Measurements from ENCODE around the gene VSTM2L.

VSTM2L gene

DNA sequence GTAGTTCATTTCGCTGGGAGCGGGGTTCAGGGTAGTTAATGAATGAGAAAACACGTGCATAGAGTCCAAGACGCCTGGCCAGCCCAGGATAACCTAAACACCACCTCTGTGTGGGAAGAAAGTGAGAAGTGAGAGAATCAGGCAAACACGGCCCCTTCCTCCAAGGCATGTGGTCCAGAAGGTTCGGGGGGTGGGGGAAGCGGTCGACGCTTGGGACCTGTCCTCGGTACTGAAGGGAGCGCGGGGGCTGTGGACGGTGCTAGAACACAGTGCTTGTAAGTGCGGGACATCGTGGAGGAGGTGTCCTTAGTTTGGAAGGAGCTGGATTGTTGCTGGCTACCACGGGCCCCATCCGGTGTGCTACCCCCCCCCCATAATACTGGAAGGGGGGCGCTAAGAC is 1.7 kb upstream of the VSTM2L start:
- Histone ChIP-seq H2BK12ac (ENCODE audit: low read length) (no peak overlapping the region), H4K91ac (ENCODE audit: low read depth, low read length) (no peak overlapping the region), H3K4me1 (ENCODE audit: control insufficient read depth in 1 of 2, insufficient read depth in 2 of 2, low read length in 2 of 2) (peaks cover 2 to 6% of the 10 kb centered on the region in 2 experiments), H4K12ac (ENCODE audit: low read depth, low read length) (no peak overlapping the region), H3K9me3 (ENCODE audit: insufficient read depth, low read depth, low read length) (no peaks in the 10 kb centered on the region), H3K79me2 (ENCODE audit: control insufficient read depth, insufficient read depth, low read length, poor library complexity) (no peaks in the 10 kb centered on the region), H3K23ac (ENCODE audit: low read length) (no peak overlapping the region), H3K27ac (ENCODE audit: low read depth, low read length) (no peak overlapping the region), H3K36me3 (ENCODE audit: control insufficient read depth in 1 of 2, insufficient read depth in 2 of 2, low read length in 2 of 2) (no peaks in the 10 kb centered on the region), H3K18ac (ENCODE audit: low read length) (no peak overlapping the region), H3K4ac (ENCODE audit: low read depth, low read length) (no peak overlapping the region), H3K79me1 (ENCODE audit: low read length) (no peaks in the 10 kb centered on the region), H3K9ac (ENCODE audit: low read length) (no peak overlapping the region), H3K27me3 (ENCODE audit: insufficient read depth, low read length) (peaks cover 7% of the 10 kb centered on the region), H3K4me3 (ENCODE audit: low read depth, low read length) (no peak overlapping the region), H4K8ac (ENCODE audit: low read depth, low read length) (no peak overlapping the region), H2BK120ac (ENCODE audit: insufficient read depth, low read length, poor library complexity) (no peak overlapping the region), H3K4me2 (ENCODE audit: low read length) (no peak overlapping the region), H2BK5ac (ENCODE audit: low read depth, low read length, poor library complexity) (no peak overlapping the region), H3K14ac (ENCODE audit: low read length) (no peak overlapping the region), H2AK5ac (ENCODE audit: low read length) (no peak overlapping the region), H2AFZ (ENCODE audit: insufficient read depth, low read length, poor library complexity) (no peak overlapping the region)
- WGBS (ENCODE audit: extremely low coverage, insufficient coverage, insufficient read length), result no CpG with 5 or more reads among the region's 18 CpGs
- no peak for DNase-seq

DNA sequence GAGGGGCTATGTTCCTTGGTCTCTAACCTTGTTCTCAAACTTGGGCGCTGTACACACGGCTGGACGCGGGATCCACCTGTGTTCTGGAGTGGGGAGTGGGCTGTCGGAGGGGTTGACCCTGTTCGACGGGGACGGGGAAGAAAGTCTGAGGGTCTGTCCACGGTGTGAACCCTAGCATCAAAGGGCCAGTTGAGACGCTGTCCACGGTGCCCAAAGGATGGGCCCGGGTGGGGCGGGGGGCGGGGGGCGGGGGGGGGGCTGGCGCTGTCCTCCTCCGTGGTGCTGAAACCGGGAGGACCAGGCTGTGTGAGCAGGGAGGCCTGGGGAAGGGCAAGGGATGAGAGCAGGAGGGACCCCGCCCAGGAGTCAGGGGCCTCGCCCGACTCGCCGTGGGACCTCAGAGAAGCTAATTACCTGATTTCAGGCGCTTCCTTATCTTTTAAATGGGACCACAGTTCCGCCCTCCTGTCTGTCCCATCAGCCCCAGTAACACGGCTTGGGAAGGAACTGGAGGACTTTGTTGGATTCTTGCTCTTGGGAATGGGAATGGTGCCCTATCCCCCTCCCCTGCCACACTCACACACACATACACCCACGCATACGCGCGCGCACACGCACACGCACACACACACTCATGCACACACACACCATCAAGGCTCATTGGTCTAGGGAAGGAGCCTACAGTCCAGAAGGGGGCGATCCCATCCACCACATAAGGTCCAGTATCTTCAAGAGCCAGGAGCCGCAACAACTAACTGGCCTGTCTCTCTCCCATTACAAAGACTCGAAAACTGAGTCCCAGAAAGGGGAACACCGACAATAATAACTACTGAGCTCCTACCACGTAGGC is 1.0 kb upstream of the VSTM2L start:
- Histone ChIP-seq H2AK5ac (ENCODE audit: low read length) (no peak overlapping the region), H3K4ac (ENCODE audit: low read depth, low read length) (no peak overlapping the region), H2BK120ac (ENCODE audit: insufficient read depth, low read length, poor library complexity) (no peak overlapping the region), H2AFZ (ENCODE audit: insufficient read depth, low read length, poor library complexity) (no peak overlapping the region), H3K4me2 (ENCODE audit: low read length) (no peak overlapping the region), H3K27ac (ENCODE audit: low read depth, low read length) (no peak overlapping the region), H4K12ac (ENCODE audit: low read depth, low read length) (no peak overlapping the region), H3K14ac (ENCODE audit: low read length) (no peak overlapping the region), H4K91ac (ENCODE audit: low read depth, low read length) (no peak overlapping the region), H2BK12ac (ENCODE audit: low read length) (no peak overlapping the region), H3K18ac (ENCODE audit: low read length) (no peak overlapping the region), H3K27me3 (ENCODE audit: insufficient read depth, low read length) (peaks cover 7% of the 10 kb centered on the region), H3K9me3 (ENCODE audit: insufficient read depth, low read depth, low read length) (no peaks in the 10 kb centered on the region), H3K79me2 (ENCODE audit: control insufficient read depth, insufficient read depth, low read length, poor library complexity) (no peaks in the 10 kb centered on the region), H3K36me3 (ENCODE audit: control insufficient read depth in 1 of 2, insufficient read depth in 2 of 2, low read length in 2 of 2) (no peaks in the 10 kb centered on the region), H3K79me1 (ENCODE audit: low read length) (no peaks in the 10 kb centered on the region), H4K8ac (ENCODE audit: low read depth, low read length) (no peak overlapping the region), H2BK5ac (ENCODE audit: low read depth, low read length, poor library complexity) (no peak overlapping the region), H3K23ac (ENCODE audit: low read length) (no peak overlapping the region), H3K9ac (ENCODE audit: low read length) (no peak overlapping the region), H3K4me1 (ENCODE audit: control insufficient read depth in 1 of 2, insufficient read depth in 2 of 2, low read length in 2 of 2) (peaks cover 2 to 6% of the 10 kb centered on the region in 2 experiments), H3K4me3 (ENCODE audit: low read depth, low read length) (no peak overlapping the region)
- WGBS (ENCODE audit: extremely low coverage, insufficient coverage, insufficient read length), result no CpG with 5 or more reads among the region's 38 CpGs
- peak; percentile 63 to 75 for DNase-seq

DNA sequence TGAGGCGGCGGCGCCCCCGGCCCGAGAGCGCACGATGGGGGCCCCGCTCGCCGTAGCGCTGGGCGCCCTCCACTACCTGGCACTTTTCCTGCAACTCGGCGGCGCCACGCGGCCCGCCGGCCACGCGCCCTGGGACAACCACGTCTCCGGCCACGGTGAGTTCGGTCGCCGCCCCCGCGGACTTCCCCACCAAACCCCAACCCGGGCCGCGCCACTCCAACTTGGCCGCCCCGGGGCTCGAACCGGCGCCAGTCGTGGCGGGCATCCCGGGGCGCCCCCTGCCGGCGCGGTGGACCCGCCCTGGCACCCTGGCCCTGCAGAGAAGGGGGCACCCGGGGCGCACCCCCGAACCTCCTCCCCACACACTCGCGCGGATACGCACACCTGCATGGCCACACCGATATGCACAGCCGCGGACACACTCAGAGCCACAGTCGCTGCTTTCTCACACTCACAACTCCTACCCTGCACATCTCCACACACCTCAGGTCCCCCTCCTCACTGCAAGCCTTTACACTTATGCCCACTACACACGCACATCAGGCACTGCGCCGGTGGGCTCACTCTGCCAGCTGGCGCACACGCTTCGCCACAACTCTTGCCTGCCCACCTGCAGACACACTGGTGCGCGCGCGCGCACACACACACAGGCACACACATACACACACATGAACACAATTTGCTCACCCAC is 535 bp downstream of the VSTM2L start:
- Histone ChIP-seq H3K79me2 (ENCODE audit: control insufficient read depth, insufficient read depth, low read length, poor library complexity) (no peaks in the 10 kb centered on the region), H3K27me3 (ENCODE audit: insufficient read depth, low read length) (peaks cover 7% of the 10 kb centered on the region), H2BK5ac (ENCODE audit: low read depth, low read length, poor library complexity) (no peak overlapping the region), H3K27ac (ENCODE audit: low read depth, low read length) (no peak overlapping the region), H4K8ac (ENCODE audit: low read depth, low read length) (no peak overlapping the region), H3K4me2 (ENCODE audit: low read length) (peak overlapping the region; percentile 71), H3K9me3 (ENCODE audit: insufficient read depth, low read depth, low read length) (no peaks in the 10 kb centered on the region), H3K23ac (ENCODE audit: low read length) (no peak overlapping the region), H2BK120ac (ENCODE audit: insufficient read depth, low read length, poor library complexity) (no peak overlapping the region), H3K79me1 (ENCODE audit: low read length) (no peaks in the 10 kb centered on the region), H3K36me3 (ENCODE audit: control insufficient read depth in 1 of 2, insufficient read depth in 2 of 2, low read length in 2 of 2) (no peaks in the 10 kb centered on the region), H3K9ac (ENCODE audit: low read length) (no peak overlapping the region), H3K4me1 (ENCODE audit: control insufficient read depth in 1 of 2, insufficient read depth in 2 of 2, low read length in 2 of 2) (peaks cover 2 to 4% of the 10 kb centered on the region in 2 experiments), H3K4ac (ENCODE audit: low read depth, low read length) (no peak overlapping the region), H4K91ac (ENCODE audit: low read depth, low read length) (no peak overlapping the region), H3K18ac (ENCODE audit: low read length) (peak overlapping the region; percentile 46), H2AFZ (ENCODE audit: insufficient read depth, low read length, poor library complexity) (no peak overlapping the region), H3K14ac (ENCODE audit: low read length) (no peak overlapping the region), H2AK5ac (ENCODE audit: low read length) (no peak overlapping the region), H2BK12ac (ENCODE audit: low read length) (no peak overlapping the region), H3K4me3 (ENCODE audit: low read depth, low read length) (peak overlapping the region; percentile 61), H4K12ac (ENCODE audit: low read depth, low read length) (no peak overlapping the region)
- no CpG with 5 or more reads among the region's 67 CpGs for WGBS (ENCODE audit: extremely low coverage, insufficient coverage, insufficient read length)
- DNase-seq, result no peak

DNA sequence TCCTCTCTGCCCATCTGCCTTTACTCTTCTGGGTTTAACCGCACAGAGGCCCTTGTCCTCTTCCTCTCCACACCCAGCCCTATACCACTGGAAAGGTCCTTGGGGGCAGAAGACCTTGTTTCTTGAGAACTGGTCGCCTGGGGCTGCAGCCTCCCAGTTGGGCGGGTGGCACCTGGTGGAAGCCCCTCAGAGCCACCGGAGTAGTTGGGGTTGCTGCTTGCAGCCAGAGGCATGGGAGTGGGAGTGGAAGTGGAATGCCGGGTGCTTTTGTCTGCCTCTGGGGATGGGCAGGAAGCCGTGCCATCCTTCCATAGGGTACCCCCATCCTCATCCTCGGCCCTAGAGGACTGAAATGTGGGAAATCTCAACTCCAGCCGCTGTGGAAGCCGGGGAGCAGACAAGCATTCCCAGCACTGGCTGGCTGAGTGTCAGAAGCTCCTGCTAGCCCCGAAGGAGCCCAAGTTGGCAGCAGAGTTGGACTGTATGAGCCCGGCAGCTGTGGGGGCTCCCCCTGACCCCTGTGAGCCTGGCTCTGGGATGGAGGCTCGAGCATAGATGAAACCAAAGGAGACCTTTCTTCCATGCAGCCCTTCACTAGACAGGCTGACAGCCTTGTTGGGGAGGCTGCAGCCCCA is 1.2 kb downstream of the VSTM2L start:
- Histone ChIP-seq H4K12ac (ENCODE audit: low read depth, low read length) (no peak overlapping the region), H3K79me1 (ENCODE audit: low read length) (no peaks in the 10 kb centered on the region), H3K14ac (ENCODE audit: low read length) (no peak overlapping the region), H3K27me3 (ENCODE audit: insufficient read depth, low read length) (peaks cover 7% of the 10 kb centered on the region), H2BK5ac (ENCODE audit: low read depth, low read length, poor library complexity) (no peak overlapping the region), H3K36me3 (ENCODE audit: control insufficient read depth in 1 of 2, insufficient read depth in 2 of 2, low read length in 2 of 2) (no peaks in the 10 kb centered on the region), H4K91ac (ENCODE audit: low read depth, low read length) (no peak overlapping the region), H3K4ac (ENCODE audit: low read depth, low read length) (no peak overlapping the region), H3K9ac (ENCODE audit: low read length) (no peak overlapping the region), H3K9me3 (ENCODE audit: insufficient read depth, low read depth, low read length) (no peaks in the 10 kb centered on the region), H3K18ac (ENCODE audit: low read length) (no peak overlapping the region), H3K4me1 (ENCODE audit: control insufficient read depth in 1 of 2, insufficient read depth in 2 of 2, low read length in 2 of 2) (peaks cover 2 to 4% of the 10 kb centered on the region in 2 experiments), H3K23ac (ENCODE audit: low read length) (no peak overlapping the region), H4K8ac (ENCODE audit: low read depth, low read length) (no peak overlapping the region), H3K79me2 (ENCODE audit: control insufficient read depth, insufficient read depth, low read length, poor library complexity) (no peaks in the 10 kb centered on the region), H3K4me2 (ENCODE audit: low read length) (no peak overlapping the region), H2AK5ac (ENCODE audit: low read length) (no peak overlapping the region), H2BK12ac (ENCODE audit: low read length) (no peak overlapping the region), H3K4me3 (ENCODE audit: low read depth, low read length) (peak overlapping the region; percentile 6), H2BK120ac (ENCODE audit: insufficient read depth, low read length, poor library complexity) (no peak overlapping the region), H3K27ac (ENCODE audit: low read depth, low read length) (no peak overlapping the region), H2AFZ (ENCODE audit: insufficient read depth, low read length, poor library complexity) (no peak overlapping the region)
- DNase-seq, result no peak
- no CpG with 5 or more reads among the region's 12 CpGs for WGBS (ENCODE audit: extremely low coverage, insufficient coverage, insufficient read length)
